ENCODE results near the gene POR.

Gene POR

DNA sequence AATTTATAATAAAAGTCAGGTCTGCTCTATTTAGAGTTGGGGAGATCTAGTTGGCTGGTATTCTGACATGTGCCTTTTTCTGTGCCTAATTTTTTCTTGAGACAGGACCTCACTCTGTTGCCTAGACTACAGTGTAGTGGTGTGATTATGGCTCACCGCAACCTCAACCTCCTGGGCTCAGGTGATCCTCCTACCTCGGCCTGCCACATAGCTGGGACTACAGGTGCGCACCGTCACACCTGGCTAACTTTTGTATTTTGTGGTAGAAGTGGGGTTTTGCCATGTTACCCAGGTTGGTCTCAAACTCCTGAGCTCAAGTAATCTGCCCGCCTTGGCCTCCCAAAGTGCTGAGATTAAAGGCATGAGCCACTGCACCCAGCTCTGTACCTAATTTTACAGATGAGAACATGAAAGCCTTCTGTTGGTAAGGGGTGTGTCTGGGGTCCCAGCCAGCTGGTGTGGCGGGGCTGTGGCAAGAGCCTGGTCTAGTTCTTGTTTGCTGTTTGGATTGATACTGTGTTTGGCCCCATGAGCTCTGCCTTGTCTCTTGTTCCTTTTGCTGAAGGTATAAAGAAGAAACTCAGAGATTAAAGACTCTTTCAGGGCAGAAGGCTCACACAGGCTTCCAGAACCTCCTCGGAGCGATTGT, 31.4 kb downstream of the POR start:
- no peak for ATAC-seq
- no peak for TF ChIP-seq TCF4 (CRISPR knock-in tag; IDR thresholded peaks at IDR 0.05; ENCODE audit: borderline replicate concordance)
- TF ChIP-seq, protein P1, sequence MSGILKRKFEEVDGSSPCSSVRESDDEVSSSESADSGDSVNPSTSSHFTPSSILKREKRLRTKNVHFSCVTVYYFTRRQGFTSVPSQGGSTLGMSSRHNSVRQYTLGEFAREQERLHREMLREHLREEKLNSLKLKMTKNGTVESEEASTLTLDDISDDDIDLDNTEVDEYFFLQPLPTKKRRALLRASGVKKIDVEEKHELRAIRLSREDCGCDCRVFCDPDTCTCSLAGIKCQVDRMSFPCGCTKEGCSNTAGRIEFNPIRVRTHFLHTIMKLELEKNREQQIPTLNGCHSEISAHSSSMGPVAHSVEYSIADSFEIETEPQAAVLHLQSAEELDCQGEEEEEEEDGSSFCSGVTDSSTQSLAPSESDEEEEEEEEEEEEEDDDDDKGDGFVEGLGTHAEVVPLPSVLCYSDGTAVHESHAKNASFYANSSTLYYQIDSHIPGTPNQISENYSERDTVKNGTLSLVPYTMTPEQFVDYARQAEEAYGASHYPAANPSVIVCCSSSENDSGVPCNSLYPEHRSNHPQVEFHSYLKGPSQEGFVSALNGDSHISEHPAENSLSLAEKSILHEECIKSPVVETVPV (CRISPR knock-in tag; IDR thresholded peaks at IDR 0.05): no peak
- no peak for TF ChIP-seq TOX (CRISPR knock-in tag; IDR thresholded peaks at IDR 0.05; ENCODE audit: borderline replicate concordance)
- TF ChIP-seq PATZ1 (CRISPR knock-in tag; IDR thresholded peaks at IDR 0.05; ENCODE audit: borderline replicate concordance): no peak
- no peak for TF ChIP-seq CREB5 (CRISPR knock-in tag; IDR thresholded peaks at IDR 0.05; ENCODE audit: low read depth)
- TF ChIP-seq PPARA (CRISPR knock-in tag; IDR thresholded peaks at IDR 0.05; ENCODE audit: borderline replicate concordance): no peak
- TF ChIP-seq ISL1 (CRISPR knock-in tag; IDR thresholded peaks at IDR 0.05): no peak
- no peak for TF ChIP-seq BACH2 (CRISPR knock-in tag; IDR thresholded peaks at IDR 0.05; ENCODE audit: borderline replicate concordance)
- TF ChIP-seq, protein P2, sequence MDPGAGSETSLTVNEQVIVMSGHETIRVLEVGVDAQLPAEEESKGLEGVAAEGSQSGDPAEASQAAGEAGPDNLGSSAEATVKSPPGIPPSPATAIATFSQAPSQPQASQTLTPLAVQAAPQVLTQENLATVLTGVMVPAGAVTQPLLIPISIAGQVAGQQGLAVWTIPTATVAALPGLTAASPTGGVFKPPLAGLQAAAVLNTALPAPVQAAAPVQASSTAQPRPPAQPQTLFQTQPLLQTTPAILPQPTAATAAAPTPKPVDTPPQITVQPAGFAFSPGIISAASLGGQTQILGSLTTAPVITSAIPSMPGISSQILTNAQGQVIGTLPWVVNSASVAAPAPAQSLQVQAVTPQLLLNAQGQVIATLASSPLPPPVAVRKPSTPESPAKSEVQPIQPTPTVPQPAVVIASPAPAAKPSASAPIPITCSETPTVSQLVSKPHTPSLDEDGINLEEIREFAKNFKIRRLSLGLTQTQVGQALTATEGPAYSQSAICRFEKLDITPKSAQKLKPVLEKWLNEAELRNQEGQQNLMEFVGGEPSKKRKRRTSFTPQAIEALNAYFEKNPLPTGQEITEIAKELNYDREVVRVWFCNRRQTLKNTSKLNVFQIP (CRISPR knock-in tag; IDR thresholded peaks at IDR 0.05; ENCODE audit: borderline replicate concordance, low read depth): no peak
- no peak for TF ChIP-seq SNAI2 (CRISPR knock-in tag; IDR thresholded peaks at IDR 0.05)
- no peak for TF ChIP-seq ZNF70 (CRISPR knock-in tag; IDR thresholded peaks at IDR 0.05)
- TF ChIP-seq RARB (CRISPR knock-in tag; IDR thresholded peaks at IDR 0.05): no peak

- TF ChIP-seq, protein P1 (CRISPR knock-in tag; IDR thresholded peaks at IDR 0.05): no peak
- TF ChIP-seq OSR1 (CRISPR knock-in tag; IDR thresholded peaks at IDR 0.05) (no peak), ARNTL (CRISPR knock-in tag; IDR thresholded peaks at IDR 0.05; ENCODE audit: borderline replicate concordance, low read depth) (no peak)
- ATAC-seq: no peak
Measured at GRCh38 chr7:75948179-75948578, 33.2 kb downstream of the POR start.

DNA sequence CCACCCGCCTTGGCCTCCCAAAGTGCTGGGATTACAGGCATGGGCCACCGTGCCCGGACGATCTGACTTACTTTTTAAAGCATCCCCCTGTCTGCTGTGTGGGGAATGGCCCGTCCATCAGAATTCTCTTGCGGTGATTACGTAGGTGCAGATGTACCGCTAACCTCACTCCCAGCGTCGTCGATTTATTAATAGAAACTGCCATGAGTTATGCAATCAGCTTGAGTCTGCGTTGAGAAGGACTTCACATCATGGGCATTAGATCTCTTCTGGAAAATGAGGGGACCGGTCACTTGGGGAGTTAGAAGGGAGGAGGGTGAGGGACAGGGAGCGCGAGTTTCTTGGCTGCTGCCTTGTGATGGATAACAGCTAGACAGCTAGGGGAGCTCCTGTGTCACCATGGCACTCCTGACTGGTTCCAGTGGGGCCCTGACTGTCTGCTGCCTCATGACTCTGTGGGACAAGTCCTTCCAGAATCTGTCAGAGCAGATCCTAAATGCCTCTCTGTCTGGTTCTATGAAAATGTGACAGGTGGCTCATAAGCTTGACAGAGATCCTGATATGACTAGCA, 35.2 kb downstream of the POR start:
- TF ChIP-seq CREB5 (CRISPR knock-in tag; IDR thresholded peaks at IDR 0.05; ENCODE audit: low read depth) (no peak), RARB (CRISPR knock-in tag; IDR thresholded peaks at IDR 0.05) (no peak), OSR1 (CRISPR knock-in tag; IDR thresholded peaks at IDR 0.05) (no peak), PPARA (CRISPR knock-in tag; IDR thresholded peaks at IDR 0.05; ENCODE audit: borderline replicate concordance) (no peak)
- ATAC-seq: no peak

- TF ChIP-seq SNAI2 (CRISPR knock-in tag; IDR thresholded peaks at IDR 0.05) (no peak), CSDC2 (CRISPR knock-in tag; IDR thresholded peaks at IDR 0.05) (no peak), TOX (CRISPR knock-in tag; IDR thresholded peaks at IDR 0.05; ENCODE audit: borderline replicate concordance) (no peak), BACH2 (CRISPR knock-in tag; IDR thresholded peaks at IDR 0.05; ENCODE audit: borderline replicate concordance) (no peak), ZNF70 (CRISPR knock-in tag; IDR thresholded peaks at IDR 0.05) (no peak), ZNF8 (CRISPR knock-in tag; IDR thresholded peaks at IDR 0.05) (no peak), TSHZ2 (CRISPR knock-in tag; IDR thresholded peaks at IDR 0.05) (no peak), ZC3H10 (CRISPR knock-in tag; IDR thresholded peaks at IDR 0.05) (no peak), ZFP30 (CRISPR knock-in tag; IDR thresholded peaks at IDR 0.05) (no peak)
- TF ChIP-seq, protein P2 (CRISPR knock-in tag; IDR thresholded peaks at IDR 0.05; ENCODE audit: borderline replicate concordance, low read depth): no peak
- no peak for ATAC-seq
Measured at GRCh38 chr7:75951506-75951905, 36.6 kb downstream of the POR start.
